EL (cell line): ENCODE results near the gene MYO7B.

Experiments
- DNase-seq: peaks from one replicate; pipeline ENCODE4 v3.0.0-alpha.2; 2016

MYO7B gene

DNA sequence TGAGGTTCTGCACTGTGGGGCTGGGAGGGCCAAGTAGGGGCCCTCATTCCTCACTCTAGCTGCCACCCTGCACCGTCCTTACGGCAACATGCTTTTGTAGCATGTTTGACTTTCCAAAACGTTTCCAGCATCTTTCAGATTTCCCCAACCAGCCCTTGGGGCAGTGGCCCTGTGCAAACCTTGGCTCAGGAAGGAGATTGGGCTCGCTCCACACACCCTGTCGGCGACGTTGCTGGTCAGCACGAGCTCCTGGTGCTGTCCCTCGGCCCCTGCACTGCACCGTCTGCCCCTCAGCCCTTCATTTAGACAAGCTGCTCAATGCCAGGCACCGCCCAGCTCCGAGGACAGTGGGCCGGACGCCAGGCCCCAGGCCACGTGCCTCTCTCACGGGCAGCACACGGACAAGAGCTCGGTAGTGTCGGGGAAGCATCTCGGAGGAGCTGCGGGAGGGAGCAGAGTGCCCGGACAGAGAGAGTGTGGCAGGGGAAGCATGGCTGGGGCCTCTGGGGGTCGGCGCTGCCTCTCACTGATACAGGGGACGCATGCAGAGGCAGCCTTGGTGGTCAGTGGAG lies 117.4 kb downstream of the MYO7B start:
- DNase-seq: no peak

- DNase-seq: no peak
These were observed 118.1 kb downstream of the MYO7B start for GRCh38 chr2:127653421-127654083.

DNA sequence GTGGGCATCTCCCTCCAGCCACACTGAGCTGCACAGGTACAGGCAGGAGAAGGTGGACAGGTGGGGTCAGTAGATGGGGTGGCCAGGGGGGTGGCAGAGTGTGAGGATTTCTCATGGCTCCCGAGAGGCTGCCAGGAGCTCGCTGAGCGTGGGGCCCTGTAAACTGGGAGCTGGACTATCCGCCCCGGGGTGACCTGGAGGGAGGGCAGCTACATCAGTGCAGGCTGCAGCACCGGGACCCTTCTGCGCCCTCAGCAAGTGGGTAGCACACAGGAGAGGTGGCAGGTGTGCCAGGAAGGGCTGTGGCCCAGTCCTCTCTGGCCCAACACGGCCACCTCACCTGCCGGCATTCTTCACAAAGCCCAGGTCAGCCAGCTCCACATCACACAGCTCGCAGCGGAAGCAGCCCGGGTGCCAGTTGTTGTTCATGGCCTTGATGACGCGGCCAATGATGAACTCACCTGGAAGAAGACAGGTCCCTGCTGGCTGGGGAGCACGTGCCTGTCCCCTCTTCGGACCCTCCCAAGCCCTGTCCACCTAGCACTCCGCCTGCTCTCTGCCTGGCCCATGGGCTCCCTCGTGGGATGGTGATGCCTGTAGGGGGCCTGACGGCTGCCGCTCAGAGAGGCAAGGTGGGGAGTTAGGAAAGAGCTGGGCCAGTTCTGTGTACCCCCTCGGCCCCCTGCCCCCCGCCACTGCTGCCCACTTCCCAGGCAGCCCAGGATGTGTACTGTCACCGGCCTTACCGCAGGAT lies 118.8 kb downstream of the MYO7B start:
- DNase-seq: no peak

- no peak for DNase-seq
These were observed 119.3 kb downstream of the MYO7B start for GRCh38 chr2:127654838-127655175.

DNA sequence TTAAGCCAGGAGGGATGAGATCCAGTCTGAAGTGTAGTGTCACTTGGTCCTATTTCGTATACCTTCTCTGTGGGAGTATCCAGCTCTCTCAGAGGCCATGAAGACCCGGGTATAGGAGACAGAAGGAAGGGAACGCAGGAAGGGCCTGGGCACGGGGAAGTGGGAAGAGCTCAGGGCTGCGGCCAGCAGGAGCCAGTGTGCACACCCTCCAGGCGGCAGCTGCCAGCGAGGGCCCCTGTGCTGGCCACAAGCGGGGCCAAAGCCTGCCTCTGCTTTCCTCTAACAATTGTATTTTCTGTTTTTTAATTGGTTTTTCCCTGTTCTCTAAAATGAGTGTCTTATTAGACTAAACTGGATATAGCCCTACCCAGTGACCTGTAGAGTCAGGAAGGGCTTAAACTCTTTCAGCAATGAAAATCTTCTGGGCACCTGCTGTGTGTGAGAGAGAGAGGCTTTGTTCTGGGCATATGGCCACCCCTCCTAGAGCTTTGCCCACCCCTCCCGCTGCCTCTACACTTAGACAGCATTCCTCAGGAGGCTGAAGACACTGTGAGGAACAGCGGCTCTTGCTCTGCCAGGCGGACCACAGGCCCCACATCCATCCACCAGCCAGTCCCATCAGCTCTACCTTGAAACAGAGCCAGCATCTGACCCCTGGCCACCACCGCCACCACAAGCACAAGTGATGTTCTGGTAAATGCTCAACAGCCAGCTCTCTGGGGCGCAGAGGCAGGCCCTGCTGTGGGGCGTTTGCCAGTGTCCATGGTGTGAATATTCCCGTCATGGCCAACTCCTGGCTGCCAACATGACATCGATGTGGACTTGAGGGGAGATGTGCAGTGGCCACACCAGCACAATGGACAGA lies 120.0 kb downstream of the MYO7B start:
- DNase-seq: no peak

DNA sequence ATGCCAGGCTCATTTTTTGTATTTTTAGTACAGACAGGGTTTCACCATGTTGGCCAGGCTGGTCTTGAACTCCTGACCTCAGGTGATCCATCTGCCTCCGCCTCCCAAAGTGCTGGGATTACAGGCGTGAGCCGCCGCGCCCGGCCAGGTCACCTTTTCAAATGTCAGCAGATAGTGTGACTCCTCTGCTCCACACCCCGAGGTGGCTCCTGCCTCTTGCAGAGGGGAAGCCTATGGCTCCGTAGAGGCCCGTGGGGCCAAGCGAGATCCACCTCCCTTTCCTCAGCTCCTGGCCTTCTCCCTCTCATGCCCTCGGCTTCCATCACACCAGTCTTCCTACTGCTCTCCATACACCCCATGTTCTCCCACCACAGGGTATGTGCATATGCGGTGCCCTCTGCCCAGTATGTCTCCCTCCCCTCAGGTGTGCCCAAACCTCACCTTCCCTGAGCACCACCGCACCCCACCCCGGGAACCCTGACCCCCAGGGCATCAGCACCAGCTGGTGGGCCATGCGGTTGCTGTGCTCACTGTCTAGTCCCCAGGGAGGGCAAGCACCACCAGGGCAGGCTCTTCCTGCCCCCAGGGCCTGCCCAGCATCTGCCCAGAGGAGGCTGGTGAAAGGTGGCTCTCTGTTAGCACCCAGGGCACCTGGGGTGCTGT lies 121.2 kb downstream of the MYO7B start:
- DNase-seq: no peak

DNA sequence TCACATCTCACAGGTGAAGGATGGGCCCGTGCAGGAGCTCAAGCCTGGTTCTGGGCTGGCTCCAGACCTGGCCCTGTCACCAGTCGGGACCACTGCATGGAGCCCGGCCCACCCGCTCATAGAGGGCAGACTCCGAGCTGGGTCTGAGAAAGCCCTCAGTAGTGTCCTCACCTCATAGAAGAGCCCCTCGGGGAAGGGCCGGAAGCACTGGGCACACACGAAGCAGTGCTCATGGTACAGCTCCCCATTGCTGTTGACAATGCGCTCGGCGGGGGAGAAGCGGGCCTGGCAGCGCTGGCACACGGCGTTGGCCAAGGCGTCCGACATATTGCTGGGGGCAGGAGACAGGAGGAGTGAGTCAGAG lies 121.7 kb downstream of the MYO7B start:
- no peak for DNase-seq

- DNase-seq: no peak
These were observed 122.7 kb downstream of the MYO7B start for GRCh38 chr2:127658146-127658545.

DNA sequence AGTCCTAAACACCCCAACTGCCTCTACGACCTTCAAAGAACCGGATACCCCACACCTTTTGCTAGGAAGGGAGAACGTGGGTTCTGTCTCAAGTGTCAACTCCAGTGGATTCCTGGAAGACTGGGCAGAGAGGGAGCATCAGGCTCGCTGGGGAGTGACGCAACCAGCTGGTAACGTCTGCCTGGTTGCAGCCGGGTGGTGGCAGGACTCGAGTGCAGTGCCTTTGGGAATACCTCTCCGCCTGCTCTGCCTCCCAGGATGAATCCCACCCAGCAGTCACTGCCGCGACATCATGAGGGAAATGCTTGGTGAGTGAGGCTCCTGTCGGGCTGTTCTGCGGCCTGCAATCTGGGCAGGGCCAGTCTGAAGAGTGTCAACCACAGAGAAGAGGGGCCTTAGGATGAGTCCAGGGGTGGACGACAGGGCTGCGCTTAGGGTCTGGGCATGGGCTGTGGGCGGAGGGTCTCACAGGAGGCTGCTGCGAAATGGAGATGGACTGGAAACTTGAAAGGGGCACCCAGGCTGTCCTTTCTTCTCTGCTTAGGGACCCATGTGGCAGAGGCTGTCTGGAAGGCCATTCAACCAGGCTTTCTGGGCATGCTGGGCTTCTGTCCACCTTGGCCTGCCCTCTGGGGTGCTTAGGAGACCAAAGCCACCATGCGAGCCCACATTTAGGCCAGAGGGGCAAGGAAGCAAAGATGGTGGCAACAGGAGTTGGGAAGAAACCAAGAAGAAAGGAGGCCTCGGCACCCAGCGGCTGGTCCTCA lies 123.3 kb downstream of the MYO7B start:
- DNase-seq: no peak

DNA sequence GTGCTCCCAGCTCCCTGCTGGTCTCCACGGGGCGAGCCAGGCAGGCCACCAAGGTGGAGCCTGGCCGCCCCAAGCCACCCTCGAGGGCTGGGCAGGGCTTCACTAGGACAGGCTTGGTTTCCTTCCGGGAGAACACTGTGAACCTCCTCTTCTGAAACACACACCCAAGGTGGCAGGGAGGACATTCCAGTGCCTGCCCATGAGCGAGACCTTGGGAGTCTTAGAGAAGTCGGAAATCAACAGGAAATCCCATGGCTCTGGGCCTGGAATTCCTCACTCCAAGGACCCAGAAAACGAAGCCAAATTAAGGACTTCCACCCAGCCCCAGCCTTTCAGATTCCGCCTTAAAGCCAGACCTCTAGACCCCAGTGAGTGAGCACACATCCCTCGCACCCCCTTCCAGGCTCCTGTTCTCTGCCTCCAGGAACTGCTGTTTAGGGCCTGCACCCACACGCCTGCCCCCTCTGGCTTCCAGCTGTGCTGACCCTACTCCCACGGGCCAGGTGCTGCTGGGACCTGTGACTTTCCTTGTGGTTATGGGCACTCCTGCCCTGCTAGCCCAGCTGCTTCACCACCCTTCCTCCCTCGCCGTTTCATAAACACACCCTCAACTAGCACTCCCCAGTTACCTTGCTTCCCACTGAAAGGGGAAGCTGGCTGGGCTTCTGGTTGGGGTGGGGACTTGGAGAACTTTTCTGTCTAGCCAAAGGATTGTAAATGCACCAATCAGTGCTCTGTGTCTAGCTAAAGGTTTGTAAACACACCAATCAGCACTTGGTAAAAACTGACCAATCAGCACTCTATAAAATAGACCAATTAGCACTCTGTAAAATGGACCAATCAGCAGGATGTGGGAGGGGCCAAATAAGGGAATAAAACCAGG lies 124.2 kb downstream of the MYO7B start:
- no peak for DNase-seq

DNA sequence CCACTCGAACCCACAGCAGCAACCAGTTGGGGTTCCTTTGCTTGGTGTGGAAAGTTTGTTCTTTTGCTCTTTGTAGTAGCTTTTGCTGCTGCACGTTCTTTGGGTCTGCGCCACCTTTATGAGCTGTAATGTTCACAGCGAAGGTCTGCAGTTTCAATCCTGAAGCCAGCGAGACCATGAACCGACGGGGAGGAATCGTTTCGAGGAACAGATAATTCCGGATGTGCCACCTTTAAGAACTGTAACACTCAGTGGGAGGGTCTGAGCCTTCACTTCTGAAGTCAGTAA lies 124.8 kb downstream of the MYO7B start:
- no peak for DNase-seq

- no peak for DNase-seq
These were observed 125.7 kb downstream of the MYO7B start for GRCh38 chr2:127661072-127661649.

GRCh38 chr2:127661949-127662510 lies 126.5 kb downstream of the MYO7B start:
- DNase-seq: no peak

- no peak for DNase-seq
These were observed 127.6 kb downstream of the MYO7B start for GRCh38 chr2:127662937-127663565.

GRCh38 chr2:127663566-127664064 lies 128.1 kb downstream of the MYO7B start:
- DNase-seq: no peak

DNA sequence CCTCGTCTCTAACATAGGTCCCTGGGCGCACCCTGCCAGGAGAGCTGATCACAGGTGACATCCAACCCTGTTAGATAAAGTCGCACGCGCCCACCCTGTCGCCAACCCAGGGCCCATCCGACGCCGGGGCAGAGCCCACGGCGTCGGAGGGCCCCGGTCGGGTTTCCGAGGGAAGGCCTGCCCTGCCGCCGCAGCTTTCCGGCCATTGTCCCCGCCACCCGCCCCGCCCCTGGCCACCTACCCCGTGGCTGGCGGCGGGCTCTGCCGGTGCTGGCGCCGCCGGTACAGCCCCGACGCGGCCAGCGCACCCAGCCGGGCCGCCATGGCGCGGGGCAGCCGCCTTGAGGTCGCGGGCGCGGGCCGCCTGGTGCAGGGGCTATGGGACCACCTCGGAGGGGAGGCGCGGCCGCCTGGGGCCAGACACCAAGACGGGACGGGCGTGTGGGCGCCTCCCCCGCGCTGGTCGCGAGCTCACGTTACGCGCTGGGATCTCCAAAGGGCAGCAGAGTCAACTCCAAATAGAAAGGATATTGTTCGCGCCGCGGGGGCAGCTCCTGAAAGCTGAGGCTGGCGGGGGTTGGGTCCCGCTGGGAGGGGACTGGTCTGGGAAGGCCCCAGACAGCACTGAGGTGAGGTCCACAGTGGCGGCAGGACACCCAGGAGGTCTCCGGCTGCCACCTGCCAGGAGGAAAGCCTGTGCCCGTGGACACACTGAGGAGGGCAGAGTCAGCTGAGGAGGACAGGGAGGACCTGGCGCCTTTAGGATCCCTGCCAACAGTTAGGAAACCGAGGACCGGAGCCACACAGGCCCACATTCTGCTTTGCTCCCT lies 128.8 kb downstream of the MYO7B start:
- DNase-seq: no peak

- no peak for DNase-seq
These were observed 129.4 kb downstream of the MYO7B start for GRCh38 chr2:127664895-127665225.

GRCh38 chr2:127665267-127665893 lies 129.9 kb downstream of the MYO7B start:
- DNase-seq: no peak

GRCh38 chr2:127669056-127669455 lies 133.6 kb downstream of the MYO7B start:
- DNase-seq: no peak
